Endothelial cell of umbilical vein (primary cell): ENCODE data around the gene PALB2. TPM values are rescaled to one million over a fixed set of nuclear protein-coding genes. Genes with fewer than 3 reads are reported as not detected.

Experiments
- BruUV-seq: library from RNA; stranded (reverse); fragments of 400-500 nt; replicated peaks from 2 replicates; lab custom pipeline; 2021; lab: Mats Ljungman, UMichigan
- CTCF ChIA-PET: fragments of 300-600, 350-600 bp; sonication (Branson Sonifier 250); formaldehyde crosslinking; loops from one replicate; lab custom pipeline; 2021; ENCODE audit warnings: antibody characterized with exemption, inconsistent platforms; lab: Charles Lee
- POLR2A ChIA-PET: fragments of 300-600, 350-600 bp; sonication (Branson Sonifier 250); formaldehyde crosslinking; loops from one replicate; lab custom pipeline; 2021; ENCODE audit warnings: antibody characterized with exemption, inconsistent platforms; lab: Charles Lee
- DNase-seq: peaks from one replicate; pipeline ENCODE4 v3.0.0-alpha.2; 2011; ENCODE audit warnings: low read depth, low spot score
- FAIRE-seq: peaks from 2 replicates; lab custom pipeline; 2011; peaks lifted over from hg19 to GRCh38; lab: Jason Lieb, UNC
- H2AFZ ChIP-seq: 2 replicates; pipeline ENCODE4 v1.6.0; 2012; ENCODE audit warnings: low read depth, low read length, control low read depth, inconsistent platforms
- H3K27ac ChIP-seq: 2 replicates; pipeline ENCODE4 v1.5.1; 2011; ENCODE audit warnings: low read depth, mild to moderate bottlenecking, control low read depth, low read length, moderate library complexity; ENCODE audit not compliant: insufficient read depth
- H3K27me3 ChIP-seq, 2 experiments: 2 replicates each; pipeline versions ENCODE4 v1.6.0 to v1.6.1; 2011; ENCODE audit warnings: low read length in 2 of 2, mixed read lengths in 1 of 2; ENCODE audit not compliant: control insufficient read depth in 2 of 2, insufficient read depth in 2 of 2
- H3K36me3 ChIP-seq, 2 experiments: 2 replicates in 1 of 2; 3 replicates in 1 of 2; pipeline ENCODE4 v1.5.1; 2011; ENCODE audit warnings: low read length in 2 of 2, mild to moderate bottlenecking in 1 of 2, moderate library complexity in 1 of 2; ENCODE audit not compliant: control insufficient read depth in 2 of 2, insufficient read depth in 2 of 2; ENCODE audit errors: extremely low read depth in 1 of 2
- H3K4me1 ChIP-seq: 3 replicates; pipeline ENCODE4 v1.5.1; 2011; ENCODE audit warnings: mild to moderate bottlenecking, low read length; ENCODE audit not compliant: control insufficient read depth, insufficient read depth; ENCODE audit errors: extremely low read depth
- H3K4me2 ChIP-seq: 2 replicates; pipeline ENCODE4 v1.6.1; 2011; ENCODE audit warnings: low read length, control low read depth, mixed read lengths; ENCODE audit not compliant: insufficient read depth
- H3K4me3 ChIP-seq, 3 experiments: fragments of 200-600 bp in 1 of 3; sonication (generic), shearing (Covaris generic) in 1 of 3; replicated peaks in 1 of 3; 2 replicates each; pipeline ENCODE4 v1.5.1; 2011 to 2016; ENCODE audit warnings: control low read depth in 3 of 3, low read length in 3 of 3, mild to moderate bottlenecking in 2 of 3, inconsistent platforms in 1 of 3, low read depth in 1 of 3, moderate library complexity in 1 of 3; ENCODE audit not compliant: insufficient read depth in 1 of 3
- H3K79me2 ChIP-seq: 2 replicates; pipeline ENCODE4 v1.6.0; 2012; ENCODE audit warnings: low read length, inconsistent platforms; ENCODE audit not compliant: control insufficient read depth, insufficient read depth
- H3K9ac ChIP-seq: replicated peaks from 2 replicates; pipeline ENCODE3; 2011; ENCODE audit warnings: low read length, control low read depth; ENCODE audit not compliant: insufficient read depth; ENCODE audit errors: extremely low read depth
- H3K9me1 ChIP-seq: replicated peaks from 3 replicates; pipeline ENCODE4 v1.6.0; 2011; ENCODE audit warnings: mild to moderate bottlenecking, low read length; ENCODE audit not compliant: control insufficient read depth, insufficient read depth; ENCODE audit errors: extremely low read depth
- H3K9me3 ChIP-seq: replicated peaks from 2 replicates; pipeline ENCODE4 v1.5.1; 2012; ENCODE audit warnings: low read length, inconsistent platforms; ENCODE audit not compliant: control insufficient read depth, insufficient read depth
- H4K20me1 ChIP-seq: replicated peaks from 2 replicates; pipeline ENCODE3; 2011; ENCODE audit warnings: mild to moderate bottlenecking, low read length; ENCODE audit not compliant: control insufficient read depth, insufficient read depth; ENCODE audit errors: extremely low read depth
- JUN ChIP-seq: IDR thresholded peaks from 2 replicates; pipeline ENCODE4 v1.6.1; 2011; ENCODE audit warnings: borderline replicate concordance, low read depth; ENCODE audit not compliant: insufficient read length, insufficient read depth
- MYC ChIP-seq: IDR thresholded peaks from one replicate; pipeline ENCODE4 v1.6.1; 2011; ENCODE audit warnings: mild to moderate bottlenecking, low read depth, low read length
- POLR2A ChIP-seq: IDR thresholded peaks from 2 replicates; pipeline ENCODE4 v1.6.1; 2012; ENCODE audit warnings: low read depth, mild to moderate bottlenecking, control low read depth, low read length
- dilution Hi-C: fragments of 300-500 bp; cut with MboI; formaldehyde crosslinking; loops from one replicate; pipeline ENCODE4 v1.15.0; 2019; ENCODE audit warnings: low sequenced_read_pairs; ENCODE audit not compliant: extremely low pct_ligation_motif_present
- intact Hi-C: fragments of 100-400 bp; cut with micrococcal nuclease; formaldehyde crosslinking; loops from one replicate; pipeline ENCODE4 v1.10.0; 2022
- polyA plus RNA-seq, 4 experiments: library from polyadenylated mRNA; depleted of rRNA in 3 of 4; stranded (reverse) in 3 of 4; unstranded in 1 of 4; fragments of >200 nt; gene quantifications; 2 replicates each; pipeline versions ENCODE4 v1.2.1 to v1.2.3, GENCODE V29; 2011 to 2012; ENCODE audit warnings: missing spikeins in 1 of 4
- total RNA-seq: library from RNA; stranded (reverse); gene quantifications from 2 replicates; pipeline ENCODE4 v1.2.3, GENCODE V29; 2021
- TF ChIP-seq, protein P1 (sequence below): IDR thresholded peaks from 2 replicates; pipeline ENCODE4 v1.6.1; 2011; ENCODE audit not compliant: insufficient read depth, insufficient read length

The PALB2 gene
- total and polyA plus RNA-seq, 2 donors (not counting 3 experiments of a cell fraction or from before 2014, with no cell fraction given) = 5.1 to 15.6 TPM

DNA sequence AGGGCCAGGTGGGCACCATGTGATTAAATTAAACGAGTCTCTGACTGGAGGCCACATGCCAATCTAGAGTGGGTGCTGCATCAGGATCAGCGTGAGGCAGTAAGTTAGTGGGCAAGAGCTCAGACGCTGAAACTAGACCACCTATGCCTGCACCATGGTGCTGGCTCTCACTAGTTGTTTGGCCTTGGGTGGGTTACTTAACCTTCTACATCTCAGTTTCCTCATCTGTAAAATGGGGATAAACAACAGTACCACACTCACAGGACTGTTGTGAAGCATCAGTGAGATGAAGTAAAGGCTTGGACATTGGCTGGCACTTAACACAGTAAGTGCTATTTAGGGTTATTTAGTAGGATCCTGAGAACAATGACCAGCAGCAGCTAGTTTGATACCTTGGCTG lies 50.9 kb downstream of the PALB2 start:
- Histone ChIP-seq H3K4me3 (no peak overlapping the region), H3K27me3 (no peaks in the 10 kb centered on the region), H3K4me2 (no peak overlapping the region), H2AFZ (no peak overlapping the region), H3K27ac (no peak overlapping the region), H3K9me1 (no peaks in the 10 kb centered on the region), H3K9me3 (no peaks in the 10 kb centered on the region), H3K4me1 (peaks cover 6% of the 10 kb centered on the region), H4K20me1 (peaks cover 2% of the 10 kb centered on the region), H3K9ac (no peak overlapping the region), H3K79me2 (peaks cover 72% of the 10 kb centered on the region), H3K36me3 (peaks cover 12 to 23% of the 10 kb centered on the region in 2 experiments)
- ChIA-PET POLR2A (no interaction called here), CTCF (no interaction called here)
- dilution Hi-C loops (no loop called here), intact Hi-C loops (no loop called here)
- FAIRE-seq (no peak), DNase-seq (no peak)
- BruUV-seq = no TSS peak
- no peak for TF ChIP-seq JUN

DNA sequence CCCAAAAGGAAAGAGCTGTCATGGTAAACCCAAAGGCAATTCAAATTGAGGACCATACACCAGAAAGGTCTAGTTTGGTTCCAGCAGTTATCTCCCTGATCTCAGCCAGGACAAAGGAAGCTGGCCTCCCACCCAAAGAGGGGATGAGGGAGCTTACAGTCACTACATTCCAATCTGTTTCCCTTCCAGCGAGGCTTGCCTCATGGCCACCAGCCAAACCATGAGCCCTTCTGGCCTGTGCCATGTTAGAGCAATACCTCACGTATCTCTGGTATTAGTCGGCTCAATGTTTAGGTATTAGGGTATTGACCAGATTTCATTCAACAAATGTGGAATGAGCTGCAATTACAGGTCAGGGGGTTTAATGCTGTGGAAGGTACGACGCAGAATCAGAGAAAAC lies 53.4 kb downstream of the PALB2 start:
- ChIA-PET CTCF (interaction anchor here (0.9 to 1.2 kb wide), 2 partner anchors 10 to 30 kb away, joined by 3 read pairs; partner anchors contain the start of genes EARS2 and UBFD1), POLR2A (no interaction called here)
- no TSS peak for BruUV-seq
- dilution Hi-C loops = no loop called here
- H3K36me3 ChIP-seq = peaks cover 20 to 30% of the 10 kb centered on the region in 2 experiments
- no peak overlapping the region for H3K4me2 ChIP-seq
- H3K4me3 ChIP-seq = no peak overlapping the region
- H3K9me1 ChIP-seq = no peaks in the 10 kb centered on the region
- H3K9ac ChIP-seq = no peak overlapping the region
- intact Hi-C loops = no loop called here
- TF ChIP-seq MYC (no peak), POLR2A (no peak)
- TF ChIP-seq, protein P1, sequence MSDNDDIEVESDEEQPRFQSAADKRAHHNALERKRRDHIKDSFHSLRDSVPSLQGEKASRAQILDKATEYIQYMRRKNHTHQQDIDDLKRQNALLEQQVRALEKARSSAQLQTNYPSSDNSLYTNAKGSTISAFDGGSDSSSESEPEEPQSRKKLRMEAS = no peak
- H4K20me1 ChIP-seq = peaks cover 2% of the 10 kb centered on the region
- FAIRE-seq (no peak), DNase-seq (no peak)
- H3K79me2 ChIP-seq = peaks cover 51% of the 10 kb centered on the region
- H2AFZ ChIP-seq = no peak overlapping the region
- H3K27ac ChIP-seq = no peak overlapping the region
- no peaks in the 10 kb centered on the region for H3K4me1 ChIP-seq
- no peaks in the 10 kb centered on the region for H3K9me3 ChIP-seq
- no peaks in the 10 kb centered on the region for H3K27me3 ChIP-seq
